GM21576 (cell line): ENCODE results near the gene WDR55.
A peak's percentile ranks its signal among the peaks of the same experiment; 100 is the strongest.
"Not testable (repeated sequence)": the region's sequence is repeated elsewhere in the genome, so short reads cannot be mapped to it uniquely, and the experiment has no call there.

Experiments
- ATAC-seq: cut with Tn5 transposase; IDR thresholded peaks from one replicate; pipeline ENCODE4 v1.9.1; 2021; ENCODE audit warnings: mild to moderate bottlenecking, moderate library complexity; ENCODE audit not compliant: unreplicated experiment

The WDR55 gene

GRCh38 chr5:140647042-140647419 is 17.7 kb upstream of the WDR55 start:
- no peak for ATAC-seq

- ATAC-seq, result no peak
These were observed 5.8 kb upstream of the WDR55 start for GRCh38 chr5:140658870-140659269.

DNA sequence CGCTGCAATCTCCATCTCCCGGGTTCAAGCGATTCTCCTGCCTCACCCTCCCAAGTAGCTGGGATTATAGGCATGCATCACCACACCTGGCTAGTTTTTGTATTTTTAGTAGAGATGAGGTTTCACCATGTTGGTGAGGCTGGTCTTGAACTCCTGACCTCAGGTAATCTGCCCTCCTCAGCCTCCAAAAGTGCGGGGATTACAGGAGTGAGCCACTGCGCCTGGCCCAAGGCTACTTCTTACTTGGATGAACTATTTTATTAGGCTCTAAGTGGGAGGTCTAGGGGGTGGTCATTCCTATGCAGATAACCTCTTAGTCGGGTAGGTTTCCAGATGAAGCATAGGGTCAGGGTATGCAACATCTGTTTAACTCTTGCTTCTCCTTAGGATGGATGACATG is 4.3 kb upstream of the WDR55 start:
- not testable (repeated sequence) for ATAC-seq

DNA sequence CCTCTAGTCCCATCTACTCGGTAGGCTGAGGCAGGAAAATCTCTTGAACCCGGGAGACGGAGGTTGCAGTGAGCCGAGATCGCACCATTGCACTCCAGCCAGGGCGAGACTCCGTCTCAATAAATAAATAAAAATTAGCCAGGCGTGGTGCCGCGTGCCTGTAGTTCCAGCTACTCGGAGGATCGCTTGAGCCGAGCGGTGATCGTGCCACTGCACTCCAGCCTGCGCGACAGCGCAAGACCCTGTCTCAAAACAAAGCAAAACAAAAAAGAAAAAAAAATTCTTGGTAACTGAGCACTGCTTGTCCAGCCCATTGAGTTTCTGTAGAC is 710 bp upstream of the WDR55 start:
- ATAC-seq, result no peak

GRCh38 chr5:140671035-140671434 is 6.3 kb downstream of the WDR55 start:
- ATAC-seq, result not testable (repeated sequence)

- no peak for ATAC-seq
These were observed 6.9 kb downstream of the WDR55 start for GRCh38 chr5:140671472-140672125.

GRCh38 chr5:140672455-140673186 is 7.9 kb downstream of the WDR55 start:
- ATAC-seq, result no peak

- no peak for ATAC-seq
These were observed 8.7 kb downstream of the WDR55 start, which contains the start of gene DND1 for GRCh38 chr5:140673187-140673976. Gene DND1, minus strand, starts transcription at chr5:140673576. Its CDS starts 34 bp downstream, at chr5:140673542.

DNA sequence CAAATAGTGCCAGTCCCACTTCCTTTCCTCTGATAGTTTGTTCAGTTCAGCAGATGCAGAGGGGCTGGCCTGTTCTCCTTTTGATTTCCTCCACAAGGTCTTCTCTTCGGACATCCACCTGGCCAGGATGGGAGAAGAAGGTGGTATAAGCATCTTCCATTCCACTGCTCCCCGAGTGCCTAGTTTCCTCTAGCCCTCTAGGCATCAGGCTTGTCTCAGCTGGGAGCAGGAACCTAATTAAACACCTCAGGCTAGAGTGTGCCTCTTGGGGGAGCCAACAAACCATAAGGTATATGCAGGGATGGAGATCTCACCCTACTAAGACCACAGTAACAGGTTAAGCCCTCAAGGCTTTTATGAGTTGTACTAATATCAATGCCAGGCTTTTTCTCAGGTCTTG is 9.5 kb downstream of the WDR55 start:
- no peak for ATAC-seq

GRCh38 chr5:140674629-140675028 is 9.9 kb downstream of the WDR55 start:
- ATAC-seq, result no peak

DNA sequence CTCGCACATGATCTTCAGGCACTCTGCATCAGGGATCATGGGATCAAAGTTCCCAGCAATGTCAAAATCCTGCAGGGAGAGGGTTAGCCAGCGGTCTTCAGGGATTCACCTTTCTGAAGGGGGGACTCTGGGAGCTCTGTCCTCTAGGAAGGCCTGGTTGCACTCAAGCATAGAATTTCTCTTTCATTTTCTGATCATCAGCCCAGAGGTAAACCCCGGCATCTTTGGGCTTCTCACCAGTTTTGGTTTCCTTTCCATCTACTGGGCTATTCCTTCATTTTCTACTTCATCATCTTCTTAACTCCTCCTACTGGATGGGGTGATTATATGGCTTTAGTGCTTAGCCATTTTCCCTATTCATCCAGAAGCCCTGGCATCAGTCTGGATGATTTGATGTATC is 13.2 kb downstream of the WDR55 start:
- peak; percentile 57 for ATAC-seq

DNA sequence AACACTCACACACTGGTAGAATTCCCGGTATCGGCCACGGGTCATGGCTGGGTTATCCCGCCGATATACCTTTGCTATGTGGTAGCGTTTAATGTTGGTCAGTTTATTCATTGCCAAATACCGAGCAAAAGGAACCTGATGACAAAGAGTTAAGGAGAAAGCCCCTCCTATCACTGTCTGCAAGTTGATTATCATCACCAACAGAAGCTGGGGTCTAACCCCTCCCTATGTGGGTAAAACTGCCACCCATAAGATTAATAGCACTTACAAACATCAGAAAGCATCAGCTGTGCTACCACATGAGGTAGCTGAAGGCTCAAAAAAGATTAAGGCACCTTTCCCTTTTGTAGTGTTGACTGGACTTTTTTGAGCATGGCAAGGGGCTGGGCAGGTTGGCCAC is 14.3 kb downstream of the WDR55 start:
- ATAC-seq, result no peak

GRCh38 chr5:140690376-140690932 is 25.8 kb downstream of the WDR55 start:
- no peak for ATAC-seq

DNA sequence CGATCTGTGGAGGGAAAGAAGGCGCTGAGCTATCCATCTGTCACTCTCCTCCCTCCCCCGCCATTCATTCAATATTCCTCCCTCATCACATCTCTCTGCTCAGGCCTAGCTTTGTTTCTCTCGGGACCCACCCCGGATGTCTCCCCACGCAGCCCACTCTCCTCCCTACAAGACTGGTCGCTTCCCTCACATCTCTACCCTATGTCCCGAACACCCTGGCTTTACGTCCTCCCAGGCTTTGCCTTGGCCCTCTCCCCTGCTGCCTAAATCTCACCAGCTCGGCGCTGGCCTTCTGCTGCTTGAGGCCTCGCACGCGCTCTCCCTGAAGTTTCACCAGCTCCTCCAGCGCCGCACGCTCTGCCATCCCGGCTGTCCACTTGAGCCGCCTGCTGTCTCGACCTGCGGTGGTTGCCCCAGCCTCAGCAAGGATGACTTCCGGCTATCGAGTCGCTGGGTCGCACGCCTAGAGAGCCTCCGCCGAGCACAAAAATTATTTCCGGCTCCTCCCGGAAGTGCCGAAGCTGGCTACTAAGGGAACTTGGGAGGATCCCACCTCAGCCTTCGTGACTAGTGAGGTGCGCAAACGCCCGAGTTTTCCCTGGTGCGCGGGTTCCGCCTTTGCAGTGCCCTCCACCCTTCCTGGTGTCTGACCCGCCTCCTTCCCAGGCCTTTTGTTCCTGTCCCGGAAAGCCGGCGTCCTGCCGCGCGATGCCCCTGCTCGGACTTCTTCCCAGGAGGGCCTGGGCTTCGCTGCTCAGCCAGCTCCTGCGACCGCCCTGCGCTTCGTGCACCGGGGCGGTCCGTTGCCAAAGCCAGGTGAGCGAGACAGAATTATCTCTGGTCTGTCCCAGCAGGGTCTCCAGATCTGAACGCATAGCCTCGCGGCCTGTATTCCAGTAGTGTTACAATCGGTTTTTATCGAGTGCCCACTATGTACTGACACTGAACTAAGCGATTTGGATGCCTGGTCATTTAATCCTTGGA is 26.5 kb downstream of the WDR55 start, which contains the start of the genes HARS1 and HARS2:
Gene HARS1 (minus strand): TSS at position 430 of the 984 bp plus-strand sequence. CDS start 66 bp downstream, at position 364.
Gene HARS2 (plus strand): TSS at position 515 of the 984 bp plus-strand sequence. CDS start 194 bp downstream, at position 709.
- peak; percentile 96 for ATAC-seq

- ATAC-seq, result no peak
These were observed 29.6 kb downstream of the WDR55 start for GRCh38 chr5:140694276-140694675.

GRCh38 chr5:140696891-140697492 is 32.3 kb downstream of the WDR55 start:
- no peak for ATAC-seq

DNA sequence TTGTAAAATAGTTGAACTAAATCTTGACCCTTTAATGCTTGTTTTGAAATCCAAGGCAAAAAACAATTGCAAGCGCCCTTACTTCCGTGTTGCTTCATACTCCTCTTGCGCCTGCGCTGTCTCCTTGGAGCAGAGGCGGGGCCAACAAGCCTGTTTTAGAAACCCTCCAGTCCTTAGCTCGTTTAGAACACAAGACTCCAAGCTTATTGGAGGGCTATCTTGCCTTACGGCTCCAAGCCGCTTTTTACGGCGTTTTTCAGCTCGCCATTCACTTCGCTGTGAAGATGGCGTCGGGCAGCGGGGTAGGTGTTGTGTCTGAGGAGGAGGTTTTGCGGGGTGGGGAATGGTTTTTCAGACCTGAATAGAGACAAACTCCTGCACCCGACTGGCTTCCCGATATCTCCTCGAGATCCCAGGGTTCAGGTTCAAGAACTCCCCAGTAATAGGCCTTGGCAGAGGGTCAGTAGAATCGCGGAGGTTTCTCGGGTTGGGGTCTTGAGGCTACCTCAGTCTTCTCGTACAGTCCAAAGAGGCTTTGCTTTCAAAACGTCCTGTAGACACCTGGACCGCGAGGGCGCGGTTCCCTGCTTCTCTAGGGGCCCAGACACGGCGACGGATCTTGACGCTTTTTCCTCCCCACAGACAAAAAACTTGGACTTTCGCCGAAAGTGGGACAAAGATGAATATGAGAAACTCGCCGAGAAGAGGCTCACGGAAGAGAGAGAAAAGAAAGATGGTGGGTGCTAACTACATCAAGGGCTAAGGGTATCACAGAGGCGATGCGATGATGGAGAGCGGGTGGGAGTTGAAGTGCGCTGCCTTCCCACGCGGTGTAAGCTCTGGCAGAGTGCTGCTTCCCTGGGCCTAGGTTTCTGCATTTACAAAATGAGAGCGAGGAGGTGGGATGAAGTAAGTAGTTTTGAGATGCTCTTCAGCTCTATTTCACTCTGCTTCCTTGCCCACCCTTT is 35.8 kb downstream of the WDR55 start, which contains the start of gene ZMAT2:
Gene ZMAT2 (plus strand): TSS at position 271 of the 968 bp plus-strand sequence. CDS start 14 bp downstream, at position 285.
- ATAC-seq, result peak; percentile 92

DNA sequence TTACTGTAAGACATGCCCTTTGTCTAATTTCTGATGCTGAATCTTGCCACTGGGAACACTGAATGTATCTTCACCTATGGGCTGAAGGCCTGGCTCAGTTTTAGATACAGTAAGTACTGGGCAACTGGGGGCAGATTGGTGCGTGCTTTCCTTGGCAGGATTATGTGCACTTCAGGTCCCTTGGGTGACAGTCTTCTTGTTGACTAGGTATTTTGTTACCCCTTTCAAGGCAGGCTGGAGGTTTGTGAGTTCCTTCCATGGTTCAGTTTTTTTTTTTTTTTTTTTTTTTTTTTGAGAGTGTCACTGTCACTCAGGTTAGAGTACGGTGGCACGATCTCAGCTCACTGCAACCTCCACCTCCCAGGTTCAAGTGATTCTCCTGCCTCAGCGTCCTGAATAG is 43.1 kb downstream of the WDR55 start:
- ATAC-seq, result no peak
